ENCODE measurements around the gene SSH3.

SSH3 gene

GRCh38 chr11:67345920-67346819 is 42.8 kb downstream of the SSH3 start:
- no peak overlapping the region for H3K9ac ChIP-seq (ENCODE audit: low read length)
- H3K27me3 ChIP-seq (ENCODE audit: control insufficient read depth, insufficient read depth, low read length): no peaks in the 10 kb centered on the region
- H3K9me3 ChIP-seq (ENCODE audit: control insufficient read depth, insufficient read depth, low read depth, low read length): no peaks in the 10 kb centered on the region; the same call in 1 of the 2 replicates
- peaks cover 4% of the 10 kb centered on the region; the same call in 1 of the 2 replicates for H3K4me1 ChIP-seq (ENCODE audit: control insufficient read depth, insufficient read depth, low read length)
- no peaks in the 10 kb centered on the region for H3K36me3 ChIP-seq (ENCODE audit: control insufficient read depth, insufficient read depth, low read length)
- no peak overlapping the region for H3K4me3 ChIP-seq (ENCODE audit: low read depth, low read length)
- no peak overlapping the region for H3K27ac ChIP-seq (ENCODE audit: low read depth, low read length)

DNA sequence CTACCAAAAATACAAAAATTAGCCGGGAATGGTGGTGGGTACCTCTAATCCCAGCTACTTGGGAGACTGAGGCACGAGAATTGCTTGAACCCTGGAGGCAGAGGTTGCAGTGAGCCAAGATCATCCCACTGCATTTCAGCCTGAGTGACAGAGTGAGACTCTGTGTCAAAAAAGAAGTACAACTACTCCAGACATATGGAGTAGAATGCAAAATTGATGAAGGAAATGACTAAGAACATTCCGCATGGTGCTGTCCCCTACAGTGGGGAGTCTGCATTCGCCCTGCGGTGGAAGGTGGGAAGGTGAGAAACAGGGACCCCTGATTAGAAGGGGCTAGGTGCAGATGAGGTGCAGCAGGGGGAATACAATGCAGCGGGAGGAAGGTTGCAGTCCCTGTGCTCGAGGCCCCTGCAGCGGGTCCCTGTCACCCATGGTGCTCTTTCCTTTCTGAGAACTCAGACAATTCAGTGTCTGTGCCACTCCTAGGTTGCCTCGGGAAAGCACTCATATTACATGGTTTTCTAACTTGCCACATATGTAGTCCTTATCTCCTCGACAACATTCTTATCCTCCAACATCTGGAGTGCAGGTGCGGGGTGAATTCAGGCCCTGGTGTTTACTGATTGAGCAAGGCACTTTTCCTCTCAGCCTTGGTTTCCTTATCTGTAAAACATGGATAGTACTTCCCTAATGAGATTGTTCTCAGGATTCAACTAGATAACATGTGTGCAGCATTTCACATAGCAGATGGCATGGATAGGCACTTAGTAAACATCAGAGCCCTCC is 44.8 kb downstream of the SSH3 start:
- no peaks in the 10 kb centered on the region for H3K9me3 ChIP-seq (ENCODE audit: control insufficient read depth, insufficient read depth, low read depth, low read length)
- H3K27ac ChIP-seq (ENCODE audit: low read depth, low read length): no peak overlapping the region
- no peak overlapping the region for H3K4me3 ChIP-seq (ENCODE audit: low read depth, low read length)
- no peaks in the 10 kb centered on the region for H3K27me3 ChIP-seq (ENCODE audit: control insufficient read depth, insufficient read depth, low read length)
- no peaks in the 10 kb centered on the region for H3K36me3 ChIP-seq (ENCODE audit: control insufficient read depth, insufficient read depth, low read length)
- H3K4me1 ChIP-seq (ENCODE audit: control insufficient read depth, insufficient read depth, low read length): peaks cover 14% of the 10 kb centered on the region; the same call in 1 of the 2 replicates
- no peak overlapping the region for H3K9ac ChIP-seq (ENCODE audit: low read length)

DNA sequence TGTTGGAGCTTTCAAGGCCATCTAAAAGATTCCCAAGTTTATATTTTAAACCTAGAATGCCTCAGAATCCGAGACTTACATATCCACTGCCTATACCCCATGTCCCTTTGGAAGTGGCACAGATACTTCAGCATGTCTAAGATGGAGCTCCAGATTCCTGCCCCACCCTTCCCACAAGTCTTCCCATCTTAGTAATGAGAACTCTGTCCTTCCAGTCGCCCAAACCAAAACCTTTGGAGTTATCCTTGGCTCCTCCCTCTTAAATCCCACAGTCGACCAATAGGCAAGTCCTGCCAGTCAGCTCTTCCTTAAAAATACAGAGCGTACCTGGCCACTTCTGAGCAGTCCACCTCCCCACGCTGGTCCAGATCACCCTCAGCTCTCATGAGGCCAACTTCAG is 45.7 kb downstream of the SSH3 start:
- Histone ChIP-seq H3K4me3 (ENCODE audit: low read depth, low read length) (no peak overlapping the region), H3K36me3 (ENCODE audit: control insufficient read depth, insufficient read depth, low read length) (no peaks in the 10 kb centered on the region), H3K9ac (ENCODE audit: low read length) (no peak overlapping the region), H3K27ac (ENCODE audit: low read depth, low read length) (no peak overlapping the region), H3K27me3 (ENCODE audit: control insufficient read depth, insufficient read depth, low read length) (no peaks in the 10 kb centered on the region), H3K9me3 (ENCODE audit: control insufficient read depth, insufficient read depth, low read depth, low read length) (no peaks in the 10 kb centered on the region), H3K4me1 (ENCODE audit: control insufficient read depth, insufficient read depth, low read length) (peaks cover 18% of the 10 kb centered on the region)

- H3K27me3 ChIP-seq (ENCODE audit: control insufficient read depth, insufficient read depth, low read length): no peaks in the 10 kb centered on the region
- H3K9me3 ChIP-seq (ENCODE audit: control insufficient read depth, insufficient read depth, low read depth, low read length): no peaks in the 10 kb centered on the region
- H3K4me3 ChIP-seq (ENCODE audit: low read depth, low read length): no peak overlapping the region
- H3K27ac ChIP-seq (ENCODE audit: low read depth, low read length): no peak overlapping the region
- peaks cover 22% of the 10 kb centered on the region for H3K4me1 ChIP-seq (ENCODE audit: control insufficient read depth, insufficient read depth, low read length)
- no peak overlapping the region for H3K9ac ChIP-seq (ENCODE audit: low read length)
- H3K36me3 ChIP-seq (ENCODE audit: control insufficient read depth, insufficient read depth, low read length): no peaks in the 10 kb centered on the region
Observed at GRCh38 chr11:67349457-67349856, 46.1 kb downstream of the SSH3 start.

DNA sequence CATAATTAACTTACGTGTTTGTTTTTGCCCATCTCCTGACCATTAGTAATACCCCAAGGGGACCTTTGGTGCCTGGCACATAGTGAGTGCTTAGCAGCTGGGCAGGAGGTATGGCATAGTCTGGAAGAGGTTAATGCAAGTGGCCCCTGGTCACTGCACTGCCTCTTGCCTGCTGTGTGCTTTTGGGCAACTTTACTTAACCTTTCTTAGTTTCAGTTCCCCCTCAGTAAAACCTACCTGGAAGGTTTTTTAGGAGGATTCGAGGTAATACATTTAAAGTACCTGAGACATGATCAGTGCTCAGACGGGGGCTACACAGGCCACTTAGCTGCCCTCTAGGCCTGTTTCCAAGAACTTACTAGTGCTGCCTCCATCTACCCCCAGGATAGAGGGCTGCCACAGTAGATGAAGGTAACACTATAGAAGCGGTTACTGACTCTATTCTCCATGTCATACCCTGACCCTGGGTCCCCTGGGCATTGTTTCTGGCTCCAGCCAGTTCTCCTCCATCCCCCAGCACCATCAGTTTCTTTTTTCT is 46.7 kb downstream of the SSH3 start:
- H3K4me1 ChIP-seq (ENCODE audit: control insufficient read depth, insufficient read depth, low read length): peaks cover 27% of the 10 kb centered on the region
- H3K27ac ChIP-seq (ENCODE audit: low read depth, low read length): no peak overlapping the region
- H3K9ac ChIP-seq (ENCODE audit: low read length): no peak overlapping the region
- no peak overlapping the region for H3K4me3 ChIP-seq (ENCODE audit: low read depth, low read length)
- H3K9me3 ChIP-seq (ENCODE audit: control insufficient read depth, insufficient read depth, low read depth, low read length): no peaks in the 10 kb centered on the region
- no peaks in the 10 kb centered on the region for H3K36me3 ChIP-seq (ENCODE audit: control insufficient read depth, insufficient read depth, low read length)
- H3K27me3 ChIP-seq (ENCODE audit: control insufficient read depth, insufficient read depth, low read length): no peaks in the 10 kb centered on the region

DNA sequence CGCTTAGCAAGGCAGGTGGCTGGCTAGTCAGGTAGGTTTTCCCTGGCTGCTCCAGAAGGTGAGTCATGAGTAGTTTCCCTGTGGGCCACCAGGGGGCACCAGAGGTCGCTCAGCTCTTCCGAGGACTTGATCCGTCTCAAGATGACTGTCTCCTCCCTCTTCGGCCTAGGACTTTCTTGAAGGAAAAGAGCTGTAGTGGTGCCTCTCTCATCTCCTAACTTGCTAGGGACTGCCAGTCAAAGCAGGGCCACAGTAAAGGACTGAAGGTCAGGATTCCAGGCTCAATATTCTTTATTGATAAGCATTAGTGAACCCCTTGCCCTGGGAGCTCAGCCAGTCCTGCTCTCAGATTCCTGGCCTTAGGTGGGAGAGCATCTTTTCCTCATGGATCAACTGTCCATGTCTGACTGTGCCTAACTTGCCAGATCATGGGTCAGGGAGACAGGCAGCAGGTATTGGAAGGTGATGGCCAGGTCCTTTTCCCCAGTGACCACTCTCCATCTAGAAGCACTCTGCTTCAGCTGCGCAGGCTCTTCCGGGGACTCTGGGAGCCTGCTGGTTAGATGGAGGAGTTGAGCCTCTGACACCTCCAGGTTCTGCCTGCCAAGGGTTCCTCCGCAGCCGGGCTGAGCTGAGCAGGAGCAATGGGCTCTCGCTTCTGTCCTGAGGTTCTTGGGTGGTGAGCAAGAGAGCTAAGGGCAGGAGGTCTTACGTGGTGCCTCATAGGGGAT is 48.1 kb downstream of the SSH3 start:
- Histone ChIP-seq H3K27me3 (ENCODE audit: control insufficient read depth, insufficient read depth, low read length) (no peaks in the 10 kb centered on the region), H3K27ac (ENCODE audit: low read depth, low read length) (no peak overlapping the region), H3K4me1 (ENCODE audit: control insufficient read depth, insufficient read depth, low read length) (peaks cover 25% of the 10 kb centered on the region), H3K36me3 (ENCODE audit: control insufficient read depth, insufficient read depth, low read length) (no peaks in the 10 kb centered on the region), H3K9ac (ENCODE audit: low read length) (no peak overlapping the region), H3K9me3 (ENCODE audit: control insufficient read depth, insufficient read depth, low read depth, low read length) (no peaks in the 10 kb centered on the region), H3K4me3 (ENCODE audit: low read depth, low read length) (no peak overlapping the region)

- Histone ChIP-seq H3K36me3 (ENCODE audit: control insufficient read depth, insufficient read depth, low read length) (no peaks in the 10 kb centered on the region), H3K4me3 (ENCODE audit: low read depth, low read length) (peak overlapping the region; percentile 83), H3K27me3 (ENCODE audit: control insufficient read depth, insufficient read depth, low read length) (no peaks in the 10 kb centered on the region), H3K9me3 (ENCODE audit: control insufficient read depth, insufficient read depth, low read depth, low read length) (no peaks in the 10 kb centered on the region), H3K27ac (ENCODE audit: low read depth, low read length) (peak overlapping the region; percentile 59; the same call in 1 of the 2 replicates), H3K4me1 (ENCODE audit: control insufficient read depth, insufficient read depth, low read length) (peaks cover 31% of the 10 kb centered on the region), H3K9ac (ENCODE audit: low read length) (peak overlapping the region; percentile 78)
Observed at GRCh38 chr11:67352546-67353316, 49.4 kb downstream of the SSH3 start.

GRCh38 chr11:67353317-67354074 is 50.2 kb downstream of the SSH3 start, which contains the start of gene POLD4:
POLD4 (minus strand) TSS chr11:67353546; CDS start chr11:67353399, 147 bp downstream.
- Histone ChIP-seq H3K27me3 (ENCODE audit: control insufficient read depth, insufficient read depth, low read length) (no peaks in the 10 kb centered on the region), H3K27ac (ENCODE audit: low read depth, low read length) (peak within 1 kb of the TSS; percentile 59; the same call in 1 of the 2 replicates), H3K9ac (ENCODE audit: low read length) (peak within 1 kb of the TSS; percentile 78), H3K4me3 (ENCODE audit: low read depth, low read length) (peak within 1 kb of the TSS; percentile 83), H3K9me3 (ENCODE audit: control insufficient read depth, insufficient read depth, low read depth, low read length) (no peaks in the 10 kb centered on the region), H3K36me3 (ENCODE audit: control insufficient read depth, insufficient read depth, low read length) (no peaks in the 10 kb centered on the region), H3K4me1 (ENCODE audit: control insufficient read depth, insufficient read depth, low read length) (peaks cover 31% of the 10 kb centered on the region)

- Histone ChIP-seq H3K4me3 (ENCODE audit: low read depth, low read length) (peak overlapping the region; percentile 83), H3K27ac (ENCODE audit: low read depth, low read length) (peak overlapping the region; percentile 54; the same call in 1 of the 2 replicates), H3K9me3 (ENCODE audit: control insufficient read depth, insufficient read depth, low read depth, low read length) (no peaks in the 10 kb centered on the region), H3K4me1 (ENCODE audit: control insufficient read depth, insufficient read depth, low read length) (peaks cover 31% of the 10 kb centered on the region), H3K9ac (ENCODE audit: low read length) (peak overlapping the region; percentile 43), H3K27me3 (ENCODE audit: control insufficient read depth, insufficient read depth, low read length) (no peaks in the 10 kb centered on the region), H3K36me3 (ENCODE audit: control insufficient read depth, insufficient read depth, low read length) (no peaks in the 10 kb centered on the region)
Observed at GRCh38 chr11:67354075-67355022, 51.0 kb downstream of the SSH3 start.
